Karpas-422 (cell line): ENCODE results near the gene POLA1. TPM values are rescaled to one million over a fixed set of nuclear protein-coding genes. Genes with fewer than 3 reads are reported as not detected.

Source experiments
- DNase-seq: peaks from one replicate; pipeline ENCODE4 v3.0.0-alpha.2; 2015
- H2AFZ ChIP-seq: fragments of 200-600 bp; sonication (generic); 2 replicates; pipeline ENCODE4 v1.6.1; 2014; ENCODE audit warnings: antibody characterized with exemption, low read length, mixed read lengths
- H3K27ac ChIP-seq: fragments of 200-600 bp; sonication (generic); 2 replicates; pipeline ENCODE4 v1.5.1; 2014; ENCODE audit warnings: mild to moderate bottlenecking, low read length, moderate library complexity
- H3K27me3 ChIP-seq: fragments of 200-600 bp; sonication (generic); 2 replicates; pipeline ENCODE4 v1.6.1; 2014; ENCODE audit warnings: low read length, mixed read lengths
- H3K36me3 ChIP-seq: fragments of 200-600 bp; sonication (generic); 2 replicates; pipeline ENCODE4 v1.6.1; 2014; ENCODE audit warnings: low read length, mixed read lengths; ENCODE audit not compliant: insufficient read depth
- H3K4me1 ChIP-seq: fragments of 200-600 bp; sonication (generic); 2 replicates; pipeline ENCODE4 v1.6.1; 2014; ENCODE audit warnings: mild to moderate bottlenecking, low read length, mixed read lengths
- H3K4me2 ChIP-seq: fragments of 200-600 bp; sonication (generic); 2 replicates; pipeline ENCODE4 v1.6.1; 2014; ENCODE audit warnings: low read length, low read depth, mild to moderate bottlenecking; ENCODE audit not compliant: poor library complexity, severe bottlenecking
- H3K4me3 ChIP-seq: fragments of 200-600 bp; sonication (generic); 2 replicates; pipeline ENCODE4 v1.5.1; 2014; ENCODE audit warnings: mild to moderate bottlenecking, antibody characterized with exemption, low read length, mixed read lengths
- H3K79me2 ChIP-seq: fragments of 200-600 bp; sonication (generic); 2 replicates; pipeline ENCODE4 v1.6.1; 2014; ENCODE audit warnings: mild to moderate bottlenecking, low read length, mixed read lengths
- H3K9ac ChIP-seq: fragments of 200-600 bp; sonication (generic); 2 replicates; pipeline ENCODE4 v1.6.0; 2014; ENCODE audit warnings: low read length
- H3K9me2 ChIP-seq: fragments of 200-600 bp; sonication (generic), shearing (Covaris generic); replicated peaks from 2 replicates; pipeline ENCODE4 v1.6.0; 2014; ENCODE audit warnings: mild to moderate bottlenecking, low read length, moderate library complexity; ENCODE audit not compliant: insufficient read depth
- H3K9me3 ChIP-seq: fragments of 300-700, 200-600 bp; sonication (generic); 2 replicates; pipeline ENCODE4 v1.6.1; 2014; ENCODE audit warnings: low read length, mixed read lengths
- H4K20me1 ChIP-seq: fragments of 200-600 bp; sonication (generic); 2 replicates; pipeline ENCODE4 v1.6.1; 2014; ENCODE audit warnings: mild to moderate bottlenecking, antibody characterized with exemption, low read length, low read depth; ENCODE audit not compliant: insufficient read depth
- total RNA-seq: library from RNA; depleted of rRNA; stranded (reverse); fragments of >200 nt; shearing (Covaris generic); gene quantifications from 2 replicates; pipeline ENCODE4 v1.2.3, GENCODE V29; 2014; ENCODE audit warnings: low replicate concordance

The POLA1 gene
- total RNA-seq, 1 experiment from 2014 or later, result 26.7 TPM

DNA sequence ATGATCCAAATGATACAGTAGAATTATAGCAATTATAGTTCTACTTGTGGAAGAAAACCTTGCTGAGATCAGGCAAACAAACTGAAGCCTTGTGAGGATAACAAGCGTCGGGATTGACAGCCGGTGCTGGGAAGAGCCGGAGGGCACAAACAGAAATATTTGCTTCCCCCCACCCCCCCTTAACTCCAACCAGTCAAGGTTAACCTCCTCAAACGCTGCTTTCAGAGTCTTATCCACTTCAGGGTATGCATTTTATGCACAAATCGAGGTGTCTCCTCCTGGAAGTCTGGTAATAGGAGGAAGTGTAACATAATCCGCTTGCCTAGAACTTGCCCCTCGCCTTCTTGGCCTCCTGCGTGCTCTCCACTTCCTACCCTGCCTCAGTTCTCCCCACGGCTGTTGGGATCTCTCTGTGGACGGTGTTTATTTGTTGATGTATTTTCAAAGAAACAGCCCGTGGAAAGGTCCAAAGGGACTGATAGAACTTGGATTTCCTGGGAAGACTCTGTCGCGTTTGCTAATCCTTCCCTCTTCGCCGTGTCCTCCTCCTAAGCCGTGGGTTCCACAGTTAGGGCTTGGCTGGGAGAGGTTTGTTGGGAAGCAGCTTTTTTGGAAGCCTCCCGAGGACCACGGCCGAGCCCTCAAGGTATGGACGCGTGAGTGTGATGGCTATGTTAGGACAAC is 326.1 kb downstream of the POLA1 start:
- no peak for DNase-seq
- no peak overlapping the region for H3K9ac ChIP-seq
- H3K27ac ChIP-seq, result no peak overlapping the region
- H3K4me2 ChIP-seq, result no peak overlapping the region
- no peaks in the 10 kb centered on the region for H3K4me1 ChIP-seq
- no peak overlapping the region for H2AFZ ChIP-seq
- no peaks in the 10 kb centered on the region for H3K9me3 ChIP-seq
- no peaks in the 10 kb centered on the region for H3K36me3 ChIP-seq
- H3K27me3 ChIP-seq, result no peaks in the 10 kb centered on the region
- H3K4me3 ChIP-seq, result no peak overlapping the region
- no peaks in the 10 kb centered on the region for H4K20me1 ChIP-seq
- H3K79me2 ChIP-seq, result no peaks in the 10 kb centered on the region
- H3K9me2 ChIP-seq, result no peaks in the 10 kb centered on the region

DNA sequence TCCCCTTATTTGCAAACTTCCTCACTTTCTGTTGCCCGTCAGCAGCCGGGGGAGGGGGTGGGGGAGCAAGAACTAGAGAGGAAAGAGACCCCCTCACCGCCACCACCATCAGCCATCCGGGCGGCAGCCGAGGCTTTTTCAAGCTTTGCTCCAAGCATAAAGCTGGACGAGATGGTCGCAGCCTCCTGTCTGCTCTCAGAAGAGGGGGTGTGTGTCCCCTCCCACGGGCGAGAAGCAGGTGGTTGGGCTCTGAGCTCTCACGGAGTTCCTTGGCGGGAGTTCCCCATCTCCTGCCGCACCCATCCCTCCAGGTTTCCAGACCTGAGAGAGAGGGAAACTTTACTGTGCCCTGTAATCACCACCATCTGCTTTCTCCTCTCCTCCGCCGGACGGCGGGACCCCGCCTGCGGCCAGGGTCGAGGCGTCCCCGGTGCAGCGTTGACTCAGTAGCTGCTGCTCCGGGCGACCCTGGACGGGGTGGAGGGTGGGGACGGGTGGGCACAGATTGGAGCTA is 326.7 kb downstream of the POLA1 start:
- no peaks in the 10 kb centered on the region for H3K27me3 ChIP-seq
- no peaks in the 10 kb centered on the region for H3K36me3 ChIP-seq
- no peak for DNase-seq
- no peaks in the 10 kb centered on the region for H4K20me1 ChIP-seq
- no peak overlapping the region for H3K4me3 ChIP-seq
- no peak overlapping the region for H2AFZ ChIP-seq
- H3K27ac ChIP-seq, result no peak overlapping the region
- no peak overlapping the region for H3K9ac ChIP-seq
- H3K9me2 ChIP-seq, result no peaks in the 10 kb centered on the region
- no peaks in the 10 kb centered on the region for H3K4me1 ChIP-seq
- no peaks in the 10 kb centered on the region for H3K79me2 ChIP-seq
- H3K9me3 ChIP-seq, result no peaks in the 10 kb centered on the region
- H3K4me2 ChIP-seq, result peak overlapping the region; percentile 16

DNA sequence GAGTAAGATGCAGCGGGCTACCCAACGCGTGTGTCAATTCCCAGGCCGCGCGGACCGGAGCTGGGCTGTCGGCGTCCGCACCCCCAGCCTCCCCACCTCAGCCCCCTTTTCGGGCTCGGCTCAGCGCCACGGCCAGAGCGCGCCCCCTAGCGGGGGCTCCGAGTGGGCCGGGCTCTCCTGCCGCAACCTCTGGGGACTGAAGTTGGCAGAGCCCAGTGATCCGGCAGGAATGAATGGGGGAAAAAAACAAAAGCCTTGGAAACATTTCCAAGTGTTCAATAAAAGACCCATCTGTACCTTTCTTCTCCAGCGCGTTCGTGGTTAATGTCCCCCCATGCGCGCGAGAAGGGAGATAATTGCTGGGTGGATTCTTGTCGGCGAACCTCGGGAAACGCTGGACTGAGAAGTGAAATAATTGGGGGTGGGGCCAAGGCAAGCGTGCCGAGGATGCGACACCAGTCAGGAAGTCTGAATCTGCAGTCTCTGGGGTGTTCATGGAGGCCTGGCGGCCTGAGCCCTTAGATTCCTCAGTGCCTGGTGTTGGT is 327.3 kb downstream of the POLA1 start:
- H3K79me2 ChIP-seq, result no peaks in the 10 kb centered on the region
- H3K4me3 ChIP-seq, result no peak overlapping the region
- H3K4me1 ChIP-seq, result no peaks in the 10 kb centered on the region

DNA sequence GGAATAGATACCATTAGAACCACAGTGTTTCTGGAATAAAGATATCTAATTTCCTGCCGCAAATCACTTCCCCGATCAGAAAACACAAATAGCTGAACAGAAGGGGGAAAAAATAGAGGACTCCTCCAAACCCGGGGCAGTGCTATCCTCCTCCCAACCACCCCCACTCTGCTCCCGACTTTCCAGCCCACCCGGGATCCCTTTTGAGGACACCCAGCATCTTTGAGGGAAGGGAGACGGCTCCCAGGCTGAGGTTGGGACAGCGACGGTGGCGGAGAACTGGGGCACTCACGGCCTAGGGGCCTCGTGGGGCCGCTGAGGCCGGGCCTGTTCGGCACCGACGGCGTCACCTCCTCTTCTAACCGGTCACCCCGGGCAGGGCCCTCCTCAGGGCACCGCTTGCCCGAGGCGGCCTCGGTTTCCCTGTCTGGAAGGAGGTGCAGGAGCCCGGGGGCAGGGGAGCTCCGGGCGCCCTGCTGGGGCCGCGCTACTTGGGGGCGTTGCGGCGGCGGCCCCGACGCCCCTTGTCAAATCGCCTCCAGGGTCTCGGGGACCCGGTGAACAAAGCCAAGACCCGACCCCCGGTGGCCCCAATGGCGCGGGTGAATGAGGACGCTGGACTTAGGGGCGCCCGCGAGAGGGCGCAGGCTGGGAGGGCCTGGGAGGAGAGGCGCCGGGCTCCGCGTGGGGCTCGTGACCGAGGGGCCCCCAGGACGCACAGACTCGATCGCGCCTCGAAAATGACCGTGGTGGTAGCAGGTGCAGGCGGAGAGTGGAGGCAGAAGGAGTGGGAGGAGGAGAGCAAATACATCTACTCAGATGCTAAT is 329.0 kb downstream of the POLA1 start:
- H3K36me3 ChIP-seq, result no peaks in the 10 kb centered on the region
- H3K4me2 ChIP-seq, result no peak overlapping the region
- no peak overlapping the region for H3K27ac ChIP-seq
- H3K9me3 ChIP-seq, result no peaks in the 10 kb centered on the region
- H3K27me3 ChIP-seq, result no peaks in the 10 kb centered on the region
- H3K4me1 ChIP-seq, result no peaks in the 10 kb centered on the region
- DNase-seq, result no peak
- no peaks in the 10 kb centered on the region for H3K9me2 ChIP-seq
- H2AFZ ChIP-seq, result no peak overlapping the region
- no peak overlapping the region for H3K4me3 ChIP-seq
- no peaks in the 10 kb centered on the region for H4K20me1 ChIP-seq
- no peaks in the 10 kb centered on the region for H3K79me2 ChIP-seq
- H3K9ac ChIP-seq, result no peak overlapping the region

More for the DNA sequence above, 327.3 kb downstream of the POLA1 start:
- peak; percentile 66 for DNase-seq
- Histone ChIP-seq H3K9me3 (no peaks in the 10 kb centered on the region), H4K20me1 (no peaks in the 10 kb centered on the region), H3K36me3 (no peaks in the 10 kb centered on the region), H3K9ac (no peak overlapping the region), H2AFZ (no peak overlapping the region), H3K27me3 (no peaks in the 10 kb centered on the region), H3K4me2 (peak overlapping the region; percentile 16), H3K27ac (no peak overlapping the region), H3K9me2 (no peaks in the 10 kb centered on the region)

DNA sequence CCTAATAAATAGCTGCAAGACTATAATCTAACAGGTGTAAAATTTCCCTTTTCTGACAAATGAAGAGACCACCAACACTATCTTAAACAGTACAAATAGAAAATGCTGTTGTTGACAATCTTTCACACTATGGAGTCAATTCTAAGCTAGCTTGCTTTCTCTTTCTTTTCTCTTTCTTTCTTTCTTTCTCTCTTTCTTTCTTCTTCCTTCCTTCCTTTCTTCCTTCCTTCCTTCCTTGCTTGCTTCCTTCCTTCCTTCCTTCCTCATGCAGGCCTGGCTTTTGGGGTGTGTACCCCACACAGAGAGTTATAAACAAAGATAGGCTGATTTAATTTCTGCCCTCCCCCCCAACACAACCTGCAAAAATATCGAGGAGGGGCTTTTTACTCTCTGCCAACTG is 330.2 kb downstream of the POLA1 start:
- H3K27me3 ChIP-seq, result no peaks in the 10 kb centered on the region
- H2AFZ ChIP-seq, result no peak overlapping the region
- H3K27ac ChIP-seq, result no peak overlapping the region
- no peak for DNase-seq
- no peak overlapping the region for H3K9ac ChIP-seq
- H3K36me3 ChIP-seq, result no peaks in the 10 kb centered on the region
- H3K9me3 ChIP-seq, result no peaks in the 10 kb centered on the region
- no peak overlapping the region for H3K4me2 ChIP-seq
- no peaks in the 10 kb centered on the region for H4K20me1 ChIP-seq
- H3K4me1 ChIP-seq, result no peaks in the 10 kb centered on the region
- no peak overlapping the region for H3K4me3 ChIP-seq
- no peaks in the 10 kb centered on the region for H3K9me2 ChIP-seq
- no peaks in the 10 kb centered on the region for H3K79me2 ChIP-seq

DNA sequence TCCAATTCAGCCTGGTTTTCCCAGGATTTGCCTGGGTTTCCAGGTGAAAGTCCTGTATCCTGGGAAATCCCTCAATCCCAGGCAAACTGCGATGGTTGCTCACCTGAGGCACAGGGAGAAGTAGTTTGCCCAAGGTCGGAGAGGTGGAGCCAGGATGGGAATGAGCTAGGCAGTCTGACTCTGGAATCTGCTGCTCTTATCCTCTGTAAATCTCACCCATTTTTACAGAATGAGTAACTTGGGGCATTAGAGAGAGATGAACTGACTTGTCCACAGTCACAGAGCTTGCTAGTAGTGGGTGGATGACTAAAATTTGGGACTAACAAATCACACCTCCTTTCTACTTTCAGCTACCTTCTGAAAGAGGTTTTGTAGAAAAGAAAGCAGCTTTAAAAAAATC is 331.9 kb downstream of the POLA1 start:
- no peaks in the 10 kb centered on the region for H3K36me3 ChIP-seq
- no peaks in the 10 kb centered on the region for H3K9me2 ChIP-seq
- no peaks in the 10 kb centered on the region for H3K9me3 ChIP-seq
- H4K20me1 ChIP-seq, result no peaks in the 10 kb centered on the region
- no peak overlapping the region for H3K9ac ChIP-seq
- H3K79me2 ChIP-seq, result no peaks in the 10 kb centered on the region
- no peaks in the 10 kb centered on the region for H3K27me3 ChIP-seq
- no peak overlapping the region for H3K4me3 ChIP-seq
- no peak for DNase-seq
- H3K4me1 ChIP-seq, result no peaks in the 10 kb centered on the region
- no peak overlapping the region for H2AFZ ChIP-seq
- H3K27ac ChIP-seq, result no peak overlapping the region
- no peak overlapping the region for H3K4me2 ChIP-seq

DNA sequence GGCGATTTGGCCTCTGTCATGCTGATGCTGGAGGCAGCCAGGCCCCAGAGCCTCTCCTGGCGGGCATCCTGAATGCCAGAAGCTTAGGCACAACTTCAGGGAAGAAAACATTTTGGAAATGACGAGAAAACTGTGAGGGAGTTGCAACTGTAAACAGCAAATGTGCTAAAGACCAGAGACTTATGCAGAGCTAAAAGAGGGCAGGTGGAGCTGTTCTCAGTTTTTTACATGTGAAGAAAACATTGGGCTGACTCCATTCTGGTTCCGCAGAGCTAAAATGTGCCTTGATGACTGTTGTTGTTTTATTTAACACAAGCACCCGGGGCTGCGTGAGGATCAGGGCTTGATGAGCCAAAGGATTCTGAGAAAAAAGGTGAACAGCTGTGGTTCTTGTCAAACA is 332.9 kb downstream of the POLA1 start:
- no peaks in the 10 kb centered on the region for H3K9me3 ChIP-seq
- H3K9ac ChIP-seq, result no peak overlapping the region
- no peaks in the 10 kb centered on the region for H3K4me1 ChIP-seq

DNA sequence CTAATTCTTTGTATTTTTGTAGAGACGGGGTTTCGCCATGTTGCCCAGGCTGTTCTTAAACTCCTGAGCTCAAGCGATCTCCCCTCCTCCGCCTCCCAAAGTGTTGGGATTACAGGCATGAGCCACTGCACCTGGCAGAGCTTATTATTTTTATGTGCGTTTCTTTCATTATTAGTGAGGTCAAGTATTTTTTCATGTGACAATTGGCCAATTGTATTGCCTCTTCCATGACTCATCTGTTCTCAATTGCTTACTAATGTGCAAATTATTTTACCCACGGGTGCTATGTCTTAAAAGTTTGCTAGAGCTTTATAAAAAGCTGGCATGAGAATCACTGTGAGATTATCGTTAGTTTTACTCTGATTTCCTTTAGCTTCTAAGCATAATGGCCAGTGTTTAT is 335.0 kb downstream of the POLA1 start:
- Histone ChIP-seq H3K27ac (no peak overlapping the region), H3K9me3 (no peaks in the 10 kb centered on the region), H3K9me2 (no peaks in the 10 kb centered on the region), H2AFZ (no peak overlapping the region), H3K27me3 (no peaks in the 10 kb centered on the region), H4K20me1 (no peaks in the 10 kb centered on the region), H3K79me2 (no peaks in the 10 kb centered on the region), H3K9ac (no peak overlapping the region), H3K4me1 (no peaks in the 10 kb centered on the region), H3K4me2 (no peak overlapping the region), H3K36me3 (no peaks in the 10 kb centered on the region), H3K4me3 (no peak overlapping the region)
- DNase-seq, result no peak

More for the DNA sequence above, 332.9 kb downstream of the POLA1 start:
- H3K36me3 ChIP-seq, result no peaks in the 10 kb centered on the region
- H3K27ac ChIP-seq, result no peak overlapping the region
- no peak overlapping the region for H3K4me2 ChIP-seq
- H3K4me3 ChIP-seq, result no peak overlapping the region
- H3K9me2 ChIP-seq, result no peaks in the 10 kb centered on the region
- no peak overlapping the region for H2AFZ ChIP-seq
- no peaks in the 10 kb centered on the region for H3K27me3 ChIP-seq
- DNase-seq, result no peak
- H4K20me1 ChIP-seq, result no peaks in the 10 kb centered on the region
- no peaks in the 10 kb centered on the region for H3K79me2 ChIP-seq
